NCI-H82 (cell line): ENCODE measurements around the gene CHRM4.

Experiments used
- DNase-seq: peaks from one replicate; lab custom pipeline; 2025; lab: John Stamatoyannopoulos, UW

Gene CHRM4

GRCh38 chr11:46347637-46348311, 43.8 kb downstream of the CHRM4 start:
- no peak for DNase-seq

GRCh38 chr11:46346886-46347636, 44.5 kb downstream of the CHRM4 start, which contains the start of gene DGKZ:
TSS of gene DGKZ (plus strand) at chr11:46347463. CDS start at chr11:46347660, 197 bp downstream.
- peak; percentile 76 for DNase-seq

GRCh38 chr11:46345881-46346484, 45.6 kb downstream of the CHRM4 start:
- no peak for DNase-seq

GRCh38 chr11:46345131-46345597, 46.4 kb downstream of the CHRM4 start:
- DNase-seq = peak; percentile 10

- no peak for DNase-seq
Observed at GRCh38 chr11:46343520-46343919, 48.1 kb downstream of the CHRM4 start.

- no peak for DNase-seq
Observed at GRCh38 chr11:46342239-46342638, 49.3 kb downstream of the CHRM4 start.

GRCh38 chr11:46341454-46341853, 50.1 kb downstream of the CHRM4 start:
- DNase-seq = no peak

- no peak for DNase-seq
Observed at GRCh38 chr11:46339816-46340215, 51.8 kb downstream of the CHRM4 start.

- DNase-seq = no peak
Observed at GRCh38 chr11:46338988-46339666, 52.4 kb downstream of the CHRM4 start.

GRCh38 chr11:46338636-46338987, 53.0 kb downstream of the CHRM4 start:
- no peak for DNase-seq

GRCh38 chr11:46337626-46338345, 53.8 kb downstream of the CHRM4 start:
- no peak for DNase-seq

GRCh38 chr11:46336563-46337180, 54.9 kb downstream of the CHRM4 start:
- no peak for DNase-seq

GRCh38 chr11:46335890-46336562, 55.5 kb downstream of the CHRM4 start:
- no peak for DNase-seq

GRCh38 chr11:46335271-46335670, 56.3 kb downstream of the CHRM4 start:
- no peak for DNase-seq

GRCh38 chr11:46334211-46334610, 57.4 kb downstream of the CHRM4 start:
- no peak for DNase-seq
